Omental fat pad (tissue), 4 donors: Measurements from ENCODE around the gene NAA20. TPM values are rescaled to one million over a fixed set of nuclear protein-coding genes. Genes with fewer than 3 reads are reported as not detected.

ENCODE experiments used
- ATAC-seq: fragments of 150-250 bp; one replicate; pipeline ENCODE4 v1.9.1; 2016; ENCODE audit warnings: mild to moderate bottlenecking, moderate library complexity; ENCODE audit not compliant: low FRiP score
- DNase-seq: peaks from one replicate; pipeline ENCODE4 v3.0.0-alpha.2; 2019; ENCODE audit warnings: low spot score
- CTCF ChIP-seq, 3 donors: fragments of 450-650 bp; IDR thresholded peaks; one replicate each; pipeline ENCODE4 v1.5.1; 2016 to 2017; ENCODE audit warnings: antibody characterized with exemption in 3 of 3, mild to moderate bottlenecking in 3 of 3, moderate library complexity in 2 of 3
- total RNA-seq, 4 donors: library from RNA; depleted of rRNA; stranded (reverse); fragments of >200 nt; gene quantifications; one replicate each; pipeline ENCODE4 v1.1.0, GENCODE V29; 2016

NAA20 gene
- total RNA-seq, 4 donors from 2014 or later: 21.0 to 60.7 (median 45.8) TPM

- no peak for ATAC-seq
- no peak for DNase-seq
- no peak for TF ChIP-seq CTCF (IDR thresholded peaks at IDR 0.05)
Measured at GRCh38 chr20:20005342-20005741, 11.8 kb upstream of the NAA20 start.

DNA sequence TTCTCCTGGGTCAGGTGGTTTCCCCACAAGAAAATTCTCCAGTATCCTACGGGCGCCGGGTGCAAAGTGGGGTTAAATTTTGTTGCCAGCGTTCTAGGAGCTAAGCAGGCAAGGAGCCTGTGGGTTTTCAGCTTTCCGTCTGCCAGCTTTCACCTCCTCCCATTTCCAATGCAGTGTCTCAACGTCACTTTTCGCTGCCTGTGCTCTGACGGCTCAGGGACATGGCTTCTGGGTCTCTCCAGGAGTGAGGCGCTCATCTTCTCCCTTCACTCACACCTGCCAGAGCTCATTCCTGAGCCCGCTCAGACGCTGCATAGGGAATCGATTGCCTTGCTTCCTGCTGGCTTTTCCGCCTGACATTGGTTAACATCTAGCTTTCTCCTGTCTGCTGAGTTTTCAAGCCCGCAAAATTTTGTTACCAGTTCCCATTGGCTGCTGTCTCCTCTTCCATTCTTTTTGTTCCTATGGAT lies 7.3 kb upstream of the NAA20 start:
- DNase-seq (no peak), ATAC-seq (no peak)
- no peak for TF ChIP-seq CTCF (IDR thresholded peaks at IDR 0.05)

- TF ChIP-seq CTCF (IDR thresholded peaks at IDR 0.05): no peak
- DNase-seq (no peak), ATAC-seq (peak; percentile 60)
Measured at GRCh38 chr20:20010639-20011500, 6.3 kb upstream of the NAA20 start.

GRCh38 chr20:20012541-20012940 lies 4.6 kb upstream of the NAA20 start:
- no peak for ATAC-seq
- no peak for DNase-seq
- TF ChIP-seq CTCF (IDR thresholded peaks at IDR 0.05): no peak

- DNase-seq: no peak
- no peak for ATAC-seq
- no peak for TF ChIP-seq CTCF (IDR thresholded peaks at IDR 0.05)
Measured at GRCh38 chr20:20014659-20015058, 2.5 kb upstream of the NAA20 start.

DNA sequence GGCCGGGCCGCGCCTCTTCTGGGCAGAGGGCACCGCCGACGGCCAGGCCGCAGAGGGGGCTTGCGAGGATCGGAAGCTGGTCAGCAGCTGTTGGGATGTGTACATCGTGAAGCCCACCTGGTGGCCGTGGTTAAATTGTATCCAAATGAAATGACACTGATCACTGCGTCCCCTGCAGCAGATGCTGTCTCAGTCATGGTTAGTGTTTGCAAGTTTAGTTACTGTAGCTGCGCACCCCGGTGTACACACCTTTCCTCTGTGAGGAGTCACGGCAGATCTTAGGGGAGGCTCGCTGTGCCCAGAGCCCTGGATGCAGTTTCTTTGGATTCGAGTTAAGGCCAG lies 653 bp downstream of the NAA20 start:
- peak; percentile 4 for ATAC-seq
- no peak for DNase-seq
- TF ChIP-seq CTCF (IDR thresholded peaks at IDR 0.05): no peak

GRCh38 chr20:20018366-20018765 lies 1.2 kb downstream of the NAA20 start:
- no peak for TF ChIP-seq CTCF (IDR thresholded peaks at IDR 0.05)
- DNase-seq (no peak), ATAC-seq (no peak)
